SK-N-SH (cell line): ENCODE results near the gene NUDT19.

Source experiments
- CTCF ChIP-seq: fragments of 200-600 bp; sonication (generic); IDR thresholded peaks from 2 replicates; pipeline ENCODE4 v1.6.1; 2017; ENCODE audit warnings: antibody characterized with exemption, mild to moderate bottlenecking, moderate library complexity
- GABPA ChIP-seq: IDR thresholded peaks from 2 replicates; pipeline ENCODE4 v1.4.0; 2012; ENCODE audit warnings: low read depth, mild to moderate bottlenecking
- GATA2 ChIP-seq: sonication (generic); formaldehyde crosslinking; IDR thresholded peaks from 2 replicates; pipeline ENCODE4 v1.5.0; 2020; ENCODE audit warnings: mild to moderate bottlenecking, missing genetic modification reagents
- JUND ChIP-seq: IDR thresholded peaks from 2 replicates; pipeline ENCODE4 v1.4.0; 2012
- MAX ChIP-seq: IDR thresholded peaks from 2 replicates; pipeline ENCODE4 v1.4.0; 2012; ENCODE audit warnings: low read depth
- MXI1 ChIP-seq: IDR thresholded peaks from 2 replicates; pipeline ENCODE4 v1.6.1; 2012; ENCODE audit warnings: mild to moderate bottlenecking, low read depth, low read length, improper control_type of control experiment
- NRF1 ChIP-seq: IDR thresholded peaks from 2 replicates; pipeline ENCODE4 v1.6.1; 2012; ENCODE audit warnings: low read depth, mild to moderate bottlenecking, low read length
- POLR2AphosphoS5 ChIP-seq: IDR thresholded peaks from 2 replicates; pipeline ENCODE4 v1.6.1; 2012; ENCODE audit warnings: low read depth, low read length
- REST ChIP-seq: IDR thresholded peaks from 2 replicates; pipeline ENCODE4 v1.6.1; 2012; ENCODE audit warnings: mild to moderate bottlenecking, low read depth, low read length, moderate library complexity
- RFX5 ChIP-seq: IDR thresholded peaks from 2 replicates; pipeline ENCODE4 v1.6.1; 2012; ENCODE audit warnings: mild to moderate bottlenecking, improper control_type of control experiment, low read length
- ZBTB33 ChIP-seq: IDR thresholded peaks from 2 replicates; pipeline ENCODE4 v1.4.0; 2012; ENCODE audit warnings: low read depth, borderline replicate concordance

- TF ChIP-seq MAX (no peak), REST (no peak), CTCF (no peak), JUND (no peak), MXI1 (no peak), ZBTB33 (no peak), GATA2 (no peak), NRF1 (no peak), RFX5 (no peak), GABPA (no peak), POLR2AphosphoS5 (no peak)
Observed at GRCh38 chr19:32708457-32708856, 16.8 kb downstream of the NUDT19 start.
